Trophoblast cell (in vitro differentiated cells and primary cell): Measurements from ENCODE around the gene DEFB128.

Experiments used
- DNase-seq, 2 donors: peaks; one replicate each; pipeline ENCODE4 v3.0.0-alpha.2; 2016
- H2AFZ ChIP-seq: 2 replicates; pipeline ENCODE4 v1.6.1; 2013; ENCODE audit warnings: low read length, moderate library complexity, mild to moderate bottlenecking; ENCODE audit not compliant: insufficient read depth, poor library complexity
- H2AK5ac ChIP-seq: 2 replicates; pipeline ENCODE4 v1.6.1; 2013; ENCODE audit warnings: mild to moderate bottlenecking, low read length
- H2BK120ac ChIP-seq: 2 replicates; pipeline ENCODE4 v1.6.1; 2013; ENCODE audit warnings: low read length, mild to moderate bottlenecking, moderate library complexity; ENCODE audit not compliant: insufficient read depth, poor library complexity
- H2BK12ac ChIP-seq: 2 replicates; pipeline ENCODE4 v1.6.1; 2013; ENCODE audit warnings: mild to moderate bottlenecking, low read length, moderate library complexity
- H2BK5ac ChIP-seq: 2 replicates; pipeline ENCODE4 v1.6.1; 2013; ENCODE audit warnings: low read length, low read depth, moderate library complexity, mild to moderate bottlenecking; ENCODE audit not compliant: poor library complexity
- H3K14ac ChIP-seq: 2 replicates; pipeline ENCODE4 v1.6.1; 2013; ENCODE audit warnings: mild to moderate bottlenecking, low read length
- H3K18ac ChIP-seq: 2 replicates; pipeline ENCODE4 v1.6.1; 2013; ENCODE audit warnings: mild to moderate bottlenecking, low read length
- H3K23ac ChIP-seq: 2 replicates; pipeline ENCODE4 v1.6.1; 2013; ENCODE audit warnings: low read length
- H3K27ac ChIP-seq: 2 replicates; pipeline ENCODE4 v1.5.1; 2013; ENCODE audit warnings: low read depth, mild to moderate bottlenecking, inconsistent platforms, low read length, moderate library complexity
- H3K27me3 ChIP-seq: 2 replicates; pipeline ENCODE4 v1.6.1; 2013; ENCODE audit warnings: inconsistent platforms, mild to moderate bottlenecking, low read length, moderate library complexity; ENCODE audit not compliant: insufficient read depth
- H3K36me3 ChIP-seq, 2 experiments: 1 replicate in 1 of 2; 2 replicates in 1 of 2; pipeline ENCODE4 v1.6.1; 2013; ENCODE audit warnings: low read length in 2 of 2, mild to moderate bottlenecking in 2 of 2, moderate library complexity in 1 of 2; ENCODE audit not compliant: insufficient read depth in 2 of 2, control insufficient read depth in 1 of 2
- H3K4ac ChIP-seq: 2 replicates; pipeline ENCODE4 v1.6.1; 2013; ENCODE audit warnings: low read depth, mild to moderate bottlenecking, low read length, moderate library complexity
- H3K4me1 ChIP-seq, 2 experiments: 1 replicate in 1 of 2; 2 replicates in 1 of 2; pipeline ENCODE4 v1.6.1; 2013; ENCODE audit warnings: low read length in 2 of 2, mild to moderate bottlenecking in 2 of 2, moderate library complexity in 1 of 2; ENCODE audit not compliant: insufficient read depth in 2 of 2, control insufficient read depth in 1 of 2
- H3K4me2 ChIP-seq: 2 replicates; pipeline ENCODE4 v1.6.1; 2013; ENCODE audit warnings: inconsistent platforms, mild to moderate bottlenecking, low read length, moderate library complexity
- H3K4me3 ChIP-seq: 2 replicates; pipeline ENCODE4 v1.5.1; 2013; ENCODE audit warnings: mild to moderate bottlenecking, low read depth, low read length, inconsistent platforms
- H3K79me1 ChIP-seq: one replicate; pipeline ENCODE4 v1.6.1; 2013; ENCODE audit warnings: low read length
- H3K79me2 ChIP-seq: 2 replicates; pipeline ENCODE4 v1.6.1; 2013; ENCODE audit warnings: low read length, mild to moderate bottlenecking; ENCODE audit not compliant: control insufficient read depth, insufficient read depth, poor library complexity
- H3K9ac ChIP-seq: 2 replicates; pipeline ENCODE4 v1.6.1; 2013; ENCODE audit warnings: mild to moderate bottlenecking, low read length
- H3K9me3 ChIP-seq: 2 replicates; pipeline ENCODE4 v1.6.1; 2013; ENCODE audit warnings: low read depth, mild to moderate bottlenecking, control low read depth, inconsistent platforms, low read length; ENCODE audit not compliant: insufficient read depth
- H4K12ac ChIP-seq: 2 replicates; pipeline ENCODE4 v1.6.1; 2013; ENCODE audit warnings: low read depth, mild to moderate bottlenecking, low read length, moderate library complexity
- H4K8ac ChIP-seq: 2 replicates; pipeline ENCODE4 v1.6.1; 2013; ENCODE audit warnings: low read depth, mild to moderate bottlenecking, low read length, moderate library complexity
- H4K91ac ChIP-seq: one replicate; pipeline ENCODE4 v1.6.1; 2013; ENCODE audit warnings: low read depth, mild to moderate bottlenecking, low read length, moderate library complexity
- WGBS: extraction: QIAGEN DNeasy Blood & Tissue Kit; methylation state at CpG from one replicate; pipeline ENCODE4 v1.1.7; 2013; ENCODE audit warnings: missing lambda C conversion rate; ENCODE audit not compliant: insufficient read length, insufficient coverage; ENCODE audit errors: extremely low coverage; 5-methylcytosine and 5-hydroxymethylcytosine counted together

The DEFB128 gene

GRCh38 chr20:142290-142689 lies 47.2 kb downstream of the DEFB128 start, which contains the start of gene DEFB126:
Gene DEFB126 (plus strand): TSS chr20:142590. CDS start chr20:142629, 39 bp downstream.
- Histone ChIP-seq H2BK5ac (no peak within 1 kb of the TSS), H4K12ac (no peak within 1 kb of the TSS), H4K8ac (no peak within 1 kb of the TSS), H3K14ac (no peak within 1 kb of the TSS), H3K23ac (no peak within 1 kb of the TSS), H3K27ac (no peak within 1 kb of the TSS), H3K79me1 (no peaks in the 10 kb centered on the region), H3K4me3 (no peak within 1 kb of the TSS), H3K18ac (no peak within 1 kb of the TSS), H3K9ac (no peak within 1 kb of the TSS), H3K36me3 (no peaks in the 10 kb centered on the region), H2AFZ (no peak within 1 kb of the TSS), H3K9me3 (peaks cover 9% of the 10 kb centered on the region), H2BK120ac (no peak within 1 kb of the TSS), H3K4me1 (no peaks in the 10 kb centered on the region), H2BK12ac (no peak within 1 kb of the TSS), H3K79me2 (no peaks in the 10 kb centered on the region), H3K4ac (no peak within 1 kb of the TSS), H3K27me3 (no peaks in the 10 kb centered on the region), H2AK5ac (no peak within 1 kb of the TSS), H3K4me2 (no peak within 1 kb of the TSS), H4K91ac (no peak within 1 kb of the TSS)
- no CpG with 5 or more reads among the region's 1 CpG for whole genome bisulfite sequencing
- DNase-seq: no peak
